ENCODE data around the gene GGTLC2. TPM values are rescaled to one million over a fixed set of nuclear protein-coding genes. Genes with fewer than 3 reads are reported as not detected.
"Not testable (repeated sequence)": the region's sequence is repeated elsewhere in the genome, so short reads cannot be mapped to it uniquely, and the experiment has no call there.

Gene GGTLC2
- total RNA-seq, 1 experiment from 2014 or later = not detected

GRCh38 chr22:22636260-22636659, 8.2 kb upstream of the GGTLC2 start:
- H3K9me3 ChIP-seq (ENCODE audit: control insufficient read depth, insufficient read depth, low read depth, low read length); H3K4me1 ChIP-seq (ENCODE audit: control insufficient read depth, insufficient read depth, low read length); CTCF ChIA-PET; H3K36me3 ChIP-seq (ENCODE audit: control insufficient read depth, insufficient read depth, low read length); DNase-seq (ENCODE audit: low read depth, low spot score); H3K27ac ChIP-seq (ENCODE audit: low read length); BruUV-seq (replicated peaks); POLR2A ChIA-PET; H3K4me3 ChIP-seq (ENCODE audit: low read depth in 2 of 2, low read length in 2 of 2); in situ Hi-C loops (cut with HindIII; ENCODE audit: low pct_unique_long_range_greater_than_20kb, low sequenced_read_pairs); H3K27me3 ChIP-seq (ENCODE audit: control insufficient read depth, insufficient read depth, low read length); intact Hi-C loops (cut with micrococcal nuclease; ENCODE audit: unreplicated experiment); ATAC-seq: not testable (repeated sequence)
- TF ChIP-seq CTCF (IDR thresholded peaks at IDR 0.05) = peak; percentile 43

- POLR2A ChIA-PET; BruUV-seq (replicated peaks): not testable (repeated sequence)
Observed at GRCh38 chr22:22638313-22638712, 6.1 kb upstream of the GGTLC2 start.

GRCh38 chr22:22642255-22642654, 2.2 kb upstream of the GGTLC2 start:
- BruUV-seq (replicated peaks); H3K27ac ChIP-seq (ENCODE audit: low read length); intact Hi-C loops (cut with micrococcal nuclease; ENCODE audit: unreplicated experiment); POLR2A ChIA-PET; ATAC-seq; H3K4me1 ChIP-seq (ENCODE audit: control insufficient read depth, insufficient read depth, low read length); H3K4me3 ChIP-seq (ENCODE audit: low read depth in 2 of 2, low read length in 2 of 2); CTCF ChIA-PET; H3K9me3 ChIP-seq (ENCODE audit: control insufficient read depth, insufficient read depth, low read depth, low read length); H3K36me3 ChIP-seq (ENCODE audit: control insufficient read depth, insufficient read depth, low read length); DNase-seq (ENCODE audit: low read depth, low spot score); H3K27me3 ChIP-seq (ENCODE audit: control insufficient read depth, insufficient read depth, low read length); in situ Hi-C loops (cut with HindIII; ENCODE audit: low pct_unique_long_range_greater_than_20kb, low sequenced_read_pairs): not testable (repeated sequence)

More at GRCh38 chr22:22638313-22638712, 6.1 kb upstream of the GGTLC2 start:
- H3K9me3 ChIP-seq (ENCODE audit: control insufficient read depth, insufficient read depth, low read depth, low read length); H3K4me1 ChIP-seq (ENCODE audit: control insufficient read depth, insufficient read depth, low read length); in situ Hi-C loops (cut with HindIII; ENCODE audit: low pct_unique_long_range_greater_than_20kb, low sequenced_read_pairs); H3K27me3 ChIP-seq (ENCODE audit: control insufficient read depth, insufficient read depth, low read length); intact Hi-C loops (cut with micrococcal nuclease; ENCODE audit: unreplicated experiment); DNase-seq (ENCODE audit: low read depth, low spot score); ATAC-seq; CTCF ChIA-PET; H3K27ac ChIP-seq (ENCODE audit: low read length); H3K36me3 ChIP-seq (ENCODE audit: control insufficient read depth, insufficient read depth, low read length); H3K4me3 ChIP-seq (ENCODE audit: low read depth in 2 of 2, low read length in 2 of 2): not testable (repeated sequence)

- CTCF ChIA-PET; DNase-seq (ENCODE audit: low read depth, low spot score); H3K4me1 ChIP-seq (ENCODE audit: control insufficient read depth, insufficient read depth, low read length); H3K27ac ChIP-seq (ENCODE audit: low read length); ATAC-seq; BruUV-seq (replicated peaks); intact Hi-C loops (cut with micrococcal nuclease; ENCODE audit: unreplicated experiment); H3K4me3 ChIP-seq (ENCODE audit: low read depth in 2 of 2, low read length in 2 of 2); in situ Hi-C loops (cut with HindIII; ENCODE audit: low pct_unique_long_range_greater_than_20kb, low sequenced_read_pairs); H3K9me3 ChIP-seq (ENCODE audit: control insufficient read depth, insufficient read depth, low read depth, low read length); H3K36me3 ChIP-seq (ENCODE audit: control insufficient read depth, insufficient read depth, low read length); H3K27me3 ChIP-seq (ENCODE audit: control insufficient read depth, insufficient read depth, low read length); POLR2A ChIA-PET: not testable (repeated sequence)
Observed at GRCh38 chr22:22645969-22646368, 1.6 kb downstream of the GGTLC2 start.

GRCh38 chr22:22647952-22648351, 3.5 kb downstream of the GGTLC2 start:
- CTCF ChIA-PET; intact Hi-C loops (cut with micrococcal nuclease; ENCODE audit: unreplicated experiment): not testable (repeated sequence)

GRCh38 chr22:22648863-22649536, 4.6 kb downstream of the GGTLC2 start:
- H3K4me3 ChIP-seq (ENCODE audit: low read depth in 2 of 2, low read length in 2 of 2); DNase-seq (ENCODE audit: low read depth, low spot score); H3K36me3 ChIP-seq (ENCODE audit: control insufficient read depth, insufficient read depth, low read length); H3K4me1 ChIP-seq (ENCODE audit: control insufficient read depth, insufficient read depth, low read length); ATAC-seq; in situ Hi-C loops (cut with HindIII; ENCODE audit: low pct_unique_long_range_greater_than_20kb, low sequenced_read_pairs); CTCF ChIA-PET; POLR2A ChIA-PET; H3K9me3 ChIP-seq (ENCODE audit: control insufficient read depth, insufficient read depth, low read depth, low read length); BruUV-seq (replicated peaks); H3K27me3 ChIP-seq (ENCODE audit: control insufficient read depth, insufficient read depth, low read length); intact Hi-C loops (cut with micrococcal nuclease; ENCODE audit: unreplicated experiment); H3K27ac ChIP-seq (ENCODE audit: low read length): not testable (repeated sequence)

More at GRCh38 chr22:22647952-22648351, 3.5 kb downstream of the GGTLC2 start:
- H3K27ac ChIP-seq (ENCODE audit: low read length); POLR2A ChIA-PET; BruUV-seq (replicated peaks); H3K9me3 ChIP-seq (ENCODE audit: control insufficient read depth, insufficient read depth, low read depth, low read length); in situ Hi-C loops (cut with HindIII; ENCODE audit: low pct_unique_long_range_greater_than_20kb, low sequenced_read_pairs); H3K36me3 ChIP-seq (ENCODE audit: control insufficient read depth, insufficient read depth, low read length); DNase-seq (ENCODE audit: low read depth, low spot score); H3K4me3 ChIP-seq (ENCODE audit: low read depth in 2 of 2, low read length in 2 of 2); ATAC-seq; H3K27me3 ChIP-seq (ENCODE audit: control insufficient read depth, insufficient read depth, low read length); H3K4me1 ChIP-seq (ENCODE audit: control insufficient read depth, insufficient read depth, low read length): not testable (repeated sequence)
- peak; percentile 57 for TF ChIP-seq CTCF (IDR thresholded peaks at IDR 0.05)

All from Panc1 (cell line).